IMR-90 (cell line): Measurements from ENCODE around the gene SFTPD. TPM values are rescaled to one million over a fixed set of nuclear protein-coding genes. Genes with fewer than 3 reads are reported as not detected.
"Not testable (repeated sequence)": the region's sequence is repeated elsewhere in the genome, so short reads cannot be mapped to it uniquely, and the experiment has no call there.

ENCODE experiments used
- ATAC-seq: fragments of 200-7000 bp; cut with Tn5 transposase; 2 replicates; pipeline ENCODE4 v1.9.1; 2020; ENCODE audit warnings: low read depth, mild to moderate bottlenecking, moderate library complexity
- BruUV-seq: library from RNA; stranded (reverse); fragments of 400-500 nt; replicated peaks from 2 replicates; lab custom pipeline; 2021; lab: Mats Ljungman, UMichigan
- CTCF ChIA-PET: fragments of 300-600 bp; formaldehyde crosslinking; extraction: SDS; loops from one replicate; lab custom pipeline; 2021; ENCODE audit warnings: antibody characterized with exemption; lab: Yijun Ruan, JAX
- POLR2A ChIA-PET: fragments of 300-600 bp; sonication (Branson Sonifier 250); formaldehyde crosslinking; loops from one replicate; lab custom pipeline; 2022; ENCODE audit warnings: antibody characterized with exemption; ENCODE audit not compliant: unreplicated experiment; lab: Charles Lee
- DNase-seq: peaks from one replicate; pipeline ENCODE4 v3.0.0; 2013
- H2AFZ ChIP-seq: replicated peaks from 2 replicates; pipeline ENCODE3; 2013; ENCODE audit warnings: low read length, mild to moderate bottlenecking; ENCODE audit not compliant: poor library complexity
- H2AK5ac ChIP-seq: 2 replicates; pipeline ENCODE4 v1.6.1; 2013; ENCODE audit warnings: low read depth, low read length, inconsistent platforms
- H2AK9ac ChIP-seq: replicated peaks from 2 replicates; pipeline ENCODE3; 2013; ENCODE audit warnings: mild to moderate bottlenecking, low read depth, low read length, moderate library complexity; ENCODE audit not compliant: poor library complexity
- H2BK120ac ChIP-seq: 2 replicates; pipeline ENCODE4 v1.6.1; 2013; ENCODE audit warnings: low read depth, low read length, inconsistent platforms
- H2BK15ac ChIP-seq: 3 replicates; pipeline ENCODE4 v1.6.1; 2013; ENCODE audit warnings: low read depth, low read length, inconsistent platforms
- H2BK20ac ChIP-seq: 2 replicates; pipeline ENCODE4 v1.6.1; 2013; ENCODE audit warnings: low read depth, mild to moderate bottlenecking, inconsistent platforms, low read length, moderate library complexity
- H2BK5ac ChIP-seq: 2 replicates; pipeline ENCODE4 v1.6.1; 2013; ENCODE audit warnings: mild to moderate bottlenecking, low read depth, low read length, inconsistent platforms; ENCODE audit not compliant: poor library complexity, severe bottlenecking
- H3K14ac ChIP-seq: replicated peaks from 2 replicates; pipeline ENCODE4 v1.6.1; 2013; ENCODE audit warnings: low read depth, low read length, inconsistent platforms
- H3K18ac ChIP-seq: 2 replicates; pipeline ENCODE4 v1.6.1; 2013; ENCODE audit warnings: low read depth, low read length, control low read depth
- H3K23ac ChIP-seq: 2 replicates; pipeline ENCODE4 v1.6.1; 2013; ENCODE audit warnings: low read depth, low read length, inconsistent platforms
- H3K27ac ChIP-seq: 2 replicates; pipeline ENCODE4 v1.5.1; 2013; ENCODE audit warnings: mild to moderate bottlenecking, control low read depth, low read length; ENCODE audit not compliant: insufficient read depth
- H3K27me3 ChIP-seq: 2 replicates; pipeline ENCODE4 v1.6.1; 2013; ENCODE audit warnings: low read length; ENCODE audit not compliant: control insufficient read depth, insufficient read depth
- H3K36me3 ChIP-seq: 2 replicates; pipeline ENCODE4 v1.6.1; 2013; ENCODE audit warnings: low read length, mixed read lengths; ENCODE audit not compliant: control insufficient read depth, insufficient read depth
- H3K4ac ChIP-seq: 2 replicates; pipeline ENCODE4 v1.6.1; 2013; ENCODE audit warnings: low read depth, low read length, inconsistent platforms
- H3K4me1 ChIP-seq: 2 replicates; pipeline ENCODE4 v1.6.1; 2013; ENCODE audit warnings: low read length, mixed read lengths; ENCODE audit not compliant: control insufficient read depth, insufficient read depth
- H3K4me2 ChIP-seq: 2 replicates; pipeline ENCODE4 v1.6.1; 2013; ENCODE audit warnings: low read depth, mild to moderate bottlenecking, control low read depth, low read length, moderate library complexity
- H3K4me3 ChIP-seq: 2 replicates; pipeline ENCODE4 v1.5.1; 2013; ENCODE audit warnings: low read depth, mild to moderate bottlenecking, control low read depth, low read length, moderate library complexity; ENCODE audit not compliant: insufficient read depth
- H3K56ac ChIP-seq: 2 replicates; pipeline ENCODE4 v1.6.1; 2013; ENCODE audit warnings: low read length, inconsistent platforms; ENCODE audit not compliant: insufficient read depth; ENCODE audit errors: extremely low read depth
- H3K79me1 ChIP-seq, 2 experiments: 2 replicates each; pipeline ENCODE4 v1.6.1; 2013; ENCODE audit warnings: low read length in 2 of 2, inconsistent platforms in 1 of 2, low read depth in 1 of 2
- H3K9ac ChIP-seq: 2 replicates; pipeline ENCODE4 v1.6.1; 2013; ENCODE audit warnings: low read depth, low read length, control low read depth
- H3K9me1 ChIP-seq: 2 replicates; pipeline ENCODE4 v1.6.1; 2013; ENCODE audit warnings: low read length, inconsistent platforms; ENCODE audit not compliant: insufficient read depth
- H3K9me3 ChIP-seq: 2 replicates; pipeline ENCODE4 v1.6.1; 2013; ENCODE audit warnings: low read length; ENCODE audit not compliant: control insufficient read depth, insufficient read depth
- H4K20me1 ChIP-seq: 2 replicates; pipeline ENCODE4 v1.6.1; 2013; ENCODE audit warnings: low read length, inconsistent platforms; ENCODE audit not compliant: insufficient read depth
- H4K5ac ChIP-seq: 2 replicates; pipeline ENCODE4 v1.6.1; 2013; ENCODE audit warnings: mild to moderate bottlenecking, low read depth, low read length, control low read depth
- H4K8ac ChIP-seq, 2 experiments: 2 replicates each; pipeline ENCODE4 v1.6.1; 2013; ENCODE audit warnings: low read depth in 2 of 2, low read length in 2 of 2, control low read depth in 1 of 2, inconsistent platforms in 1 of 2
- H4K91ac ChIP-seq: 2 replicates; pipeline ENCODE4 v1.6.1; 2013; ENCODE audit warnings: low read depth, low read length, inconsistent platforms; ENCODE audit not compliant: insufficient read depth
- CEBPB ChIP-seq: IDR thresholded peaks from 2 replicates; pipeline ENCODE4 v1.6.1; 2012; ENCODE audit warnings: low read depth, low read length, improper control_type of control experiment
- ELK1 ChIP-seq: fragments of 150-350 bp; IDR thresholded peaks from 2 replicates; pipeline ENCODE4 v1.6.1; 2016; ENCODE audit warnings: low read depth, mild to moderate bottlenecking, low read length, moderate library complexity, borderline replicate concordance
- RAD21 ChIP-seq: IDR thresholded peaks from 2 replicates; pipeline ENCODE4 v1.6.1; 2012; ENCODE audit warnings: low read length, improper control_type of control experiment
- SMC3 ChIP-seq: fragments of 150-350 bp; IDR thresholded peaks from 2 replicates; pipeline ENCODE4 v1.6.1; 2016; ENCODE audit warnings: low read depth, mild to moderate bottlenecking, antibody characterized with exemption, low read length, moderate library complexity
- USF2 ChIP-seq: fragments of 150-350 bp; IDR thresholded peaks from 2 replicates; pipeline ENCODE4 v1.6.1; 2017; ENCODE audit warnings: mild to moderate bottlenecking, antibody characterized with exemption, low read length, low read depth
- WGBS, 2 experiments: methylation state at CpG; one replicate each; pipeline versions ENCODE4 v1.1.5 to v1.1.7; 2013; ENCODE audit warnings: missing lambda C conversion rate in 2 of 2; ENCODE audit not compliant: insufficient read length in 1 of 2; ENCODE audit errors: extremely low coverage in 2 of 2; 5-methylcytosine and 5-hydroxymethylcytosine counted together
- dilution Hi-C: fragments of 300-500 bp; cut with HindIII; formaldehyde crosslinking; loops from one replicate; pipeline ENCODE4 v1.14.3; 2018; ENCODE audit warnings: low sequenced_read_pairs; ENCODE audit not compliant: unreplicated experiment
- in situ Hi-C: fragments of 300-500 bp; cut with MboI; formaldehyde crosslinking; loops from 3 replicates; pipeline ENCODE4 v1.14.3; 2019; ENCODE audit warnings: low sequenced_read_pairs, inconsistent platforms, mixed read lengths
- intact Hi-C: fragments of 100-400 bp; cut with micrococcal nuclease; formaldehyde crosslinking; loops from 2 replicates; pipeline ENCODE4 v1.10.0; 2022
- polyA plus RNA-seq, 3 experiments: library from polyadenylated mRNA; depleted of rRNA; stranded (reverse); fragments of >200 nt; gene quantifications; 2 replicates each; pipeline ENCODE4 v1.2.3, GENCODE V29; 2012; ENCODE audit warnings: low replicate concordance in 1 of 3
- total RNA-seq: library from RNA; depleted of rRNA; stranded (reverse); fragments of >200 nt; gene quantifications from 2 replicates; pipeline ENCODE4 v1.2.3, GENCODE V29; 2012

The SFTPD gene
- total and polyA plus RNA-seq, 2 of the 4 experiments (the other 2 are of a cell fraction) = not detected

GRCh38 chr10:79898597-79899325 lies 50.1 kb downstream of the SFTPD start:
- Histone ChIP-seq H3K18ac (no peak overlapping the region), H3K4ac (no peak overlapping the region), H4K91ac (no peak overlapping the region), H3K14ac (no peak overlapping the region), H3K79me1 (no peaks in the 10 kb centered on the region), H3K4me3 (no peak overlapping the region), H2AK5ac (no peak overlapping the region), H3K9me1 (no peaks in the 10 kb centered on the region), H2BK5ac (no peak overlapping the region), H4K5ac (no peak overlapping the region), H3K9me3 (no peaks in the 10 kb centered on the region), H3K9ac (no peak overlapping the region), H3K56ac (no peak overlapping the region), H2AFZ (no peak overlapping the region), H3K23ac (no peak overlapping the region), H3K4me1 (no peaks in the 10 kb centered on the region), H2BK15ac (no peak overlapping the region), H3K4me2 (no peak overlapping the region), H2BK20ac (no peak overlapping the region), H3K27ac (no peak overlapping the region), H3K36me3 (no peaks in the 10 kb centered on the region), H3K27me3 (no peaks in the 10 kb centered on the region), H2AK9ac (no peak overlapping the region), H4K8ac (no peak overlapping the region), H4K20me1 (no peaks in the 10 kb centered on the region), H2BK120ac (no peak overlapping the region)
- TF ChIP-seq CEBPB (no peak), USF2 (no peak), SMC3 (no peak), RAD21 (no peak), ELK1 (no peak)
- ATAC-seq (peak; percentile 72), DNase-seq (no peak)
- CTCF ChIA-PET = no interaction called here
- POLR2A ChIA-PET = no interaction called here
- intact Hi-C loops = no loop called here
- dilution Hi-C loops = no loop called here
- in situ Hi-C loops = no loop called here
- no TSS peak for BruUV-seq
- WGBS, 2 experiments = no CpG with 5 or more reads among the region's 3 CpGs

GRCh38 chr10:79892896-79893295 lies 56.0 kb downstream of the SFTPD start:
- WGBS, 2 experiments = 100% methylated on average over 1 of the region's 17 CpGs; no CpG with 5 or more reads in 1 of the 2 experiments
- H2BK15ac ChIP-seq, DNase-seq: not testable (repeated sequence)

More at GRCh38 chr10:79892896-79893295, 56.0 kb downstream of the SFTPD start:
- H3K27me3 ChIP-seq, H2AFZ ChIP-seq, dilution Hi-C loops, H4K8ac ChIP-seq, H3K27ac ChIP-seq, H2BK20ac ChIP-seq, H3K23ac ChIP-seq, H2BK5ac ChIP-seq, H3K9me3 ChIP-seq, H4K91ac ChIP-seq, H3K4me1 ChIP-seq, H3K4me2 ChIP-seq, H3K9ac ChIP-seq, H3K56ac ChIP-seq, H4K5ac ChIP-seq, H3K79me1 ChIP-seq, H3K9me1 ChIP-seq, H2BK120ac ChIP-seq, H3K14ac ChIP-seq, BruUV-seq, in situ Hi-C loops, H3K36me3 ChIP-seq, ATAC-seq, H3K4me3 ChIP-seq, intact Hi-C loops, H2AK9ac ChIP-seq, POLR2A ChIA-PET, H3K18ac ChIP-seq, H3K4ac ChIP-seq, H2AK5ac ChIP-seq, H4K20me1 ChIP-seq, CTCF ChIA-PET: not testable (repeated sequence)
